Karpas-422 (cell line): ENCODE data around the gene PARVG. TPM values are rescaled to one million over a fixed set of nuclear protein-coding genes. Genes with fewer than 3 reads are reported as not detected.

Source experiments
- DNase-seq: peaks from one replicate; pipeline ENCODE4 v3.0.0-alpha.2; 2015
- H2AFZ ChIP-seq: fragments of 200-600 bp; sonication (generic); 2 replicates; pipeline ENCODE4 v1.6.1; 2014; ENCODE audit warnings: antibody characterized with exemption, low read length, mixed read lengths
- H3K27ac ChIP-seq: fragments of 200-600 bp; sonication (generic); 2 replicates; pipeline ENCODE4 v1.5.1; 2014; ENCODE audit warnings: mild to moderate bottlenecking, low read length, moderate library complexity
- H3K27me3 ChIP-seq: fragments of 200-600 bp; sonication (generic); 2 replicates; pipeline ENCODE4 v1.6.1; 2014; ENCODE audit warnings: low read length, mixed read lengths
- H3K36me3 ChIP-seq: fragments of 200-600 bp; sonication (generic); 2 replicates; pipeline ENCODE4 v1.6.1; 2014; ENCODE audit warnings: low read length, mixed read lengths; ENCODE audit not compliant: insufficient read depth
- H3K4me1 ChIP-seq: fragments of 200-600 bp; sonication (generic); 2 replicates; pipeline ENCODE4 v1.6.1; 2014; ENCODE audit warnings: mild to moderate bottlenecking, low read length, mixed read lengths
- H3K4me2 ChIP-seq: fragments of 200-600 bp; sonication (generic); 2 replicates; pipeline ENCODE4 v1.6.1; 2014; ENCODE audit warnings: low read length, low read depth, mild to moderate bottlenecking; ENCODE audit not compliant: poor library complexity, severe bottlenecking
- H3K4me3 ChIP-seq: fragments of 200-600 bp; sonication (generic); 2 replicates; pipeline ENCODE4 v1.5.1; 2014; ENCODE audit warnings: mild to moderate bottlenecking, antibody characterized with exemption, low read length, mixed read lengths
- H3K79me2 ChIP-seq: fragments of 200-600 bp; sonication (generic); 2 replicates; pipeline ENCODE4 v1.6.1; 2014; ENCODE audit warnings: mild to moderate bottlenecking, low read length, mixed read lengths
- H3K9ac ChIP-seq: fragments of 200-600 bp; sonication (generic); 2 replicates; pipeline ENCODE4 v1.6.0; 2014; ENCODE audit warnings: low read length
- H3K9me2 ChIP-seq: fragments of 200-600 bp; sonication (generic), shearing (Covaris generic); replicated peaks from 2 replicates; pipeline ENCODE4 v1.6.0; 2014; ENCODE audit warnings: mild to moderate bottlenecking, low read length, moderate library complexity; ENCODE audit not compliant: insufficient read depth
- H3K9me3 ChIP-seq: fragments of 300-700, 200-600 bp; sonication (generic); 2 replicates; pipeline ENCODE4 v1.6.1; 2014; ENCODE audit warnings: low read length, mixed read lengths
- H4K20me1 ChIP-seq: fragments of 200-600 bp; sonication (generic); 2 replicates; pipeline ENCODE4 v1.6.1; 2014; ENCODE audit warnings: mild to moderate bottlenecking, antibody characterized with exemption, low read length, low read depth; ENCODE audit not compliant: insufficient read depth
- total RNA-seq: library from RNA; depleted of rRNA; stranded (reverse); fragments of >200 nt; shearing (Covaris generic); gene quantifications from 2 replicates; pipeline ENCODE4 v1.2.3, GENCODE V29; 2014; ENCODE audit warnings: low replicate concordance

PARVG gene
- total RNA-seq, 1 experiment from 2014 or later: 6.3 TPM

DNA sequence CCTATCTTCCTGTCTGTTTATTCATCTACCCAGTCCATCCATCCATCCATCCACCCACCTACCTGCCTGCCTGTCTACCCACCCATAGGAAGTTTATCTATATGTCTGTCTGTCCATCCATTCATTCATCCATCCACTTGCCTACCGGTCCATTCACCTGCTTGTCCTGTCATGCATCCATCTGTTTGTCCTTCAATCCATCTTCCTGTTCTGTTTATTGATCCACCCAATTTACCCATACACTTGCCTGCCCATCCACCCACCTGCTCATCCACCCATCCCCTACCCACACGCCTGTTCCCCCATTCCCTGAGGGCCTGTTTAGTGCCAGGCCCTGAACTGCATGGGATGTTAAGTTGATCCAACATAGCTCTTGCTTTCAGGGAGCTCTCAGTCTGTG is 18.4 kb downstream of the PARVG start:
- Histone ChIP-seq H3K9ac (no peak overlapping the region), H4K20me1 (peaks cover 8% of the 10 kb centered on the region; the same call in 1 of the 2 replicates), H2AFZ (no peak overlapping the region), H3K4me2 (no peak overlapping the region), H3K27me3 (no peaks in the 10 kb centered on the region), H3K4me1 (peaks cover 6% of the 10 kb centered on the region), H3K4me3 (no peak overlapping the region), H3K9me2 (no peaks in the 10 kb centered on the region), H3K36me3 (no peaks in the 10 kb centered on the region), H3K79me2 (no peaks in the 10 kb centered on the region), H3K9me3 (no peaks in the 10 kb centered on the region), H3K27ac (no peak overlapping the region)
- no peak for DNase-seq

DNA sequence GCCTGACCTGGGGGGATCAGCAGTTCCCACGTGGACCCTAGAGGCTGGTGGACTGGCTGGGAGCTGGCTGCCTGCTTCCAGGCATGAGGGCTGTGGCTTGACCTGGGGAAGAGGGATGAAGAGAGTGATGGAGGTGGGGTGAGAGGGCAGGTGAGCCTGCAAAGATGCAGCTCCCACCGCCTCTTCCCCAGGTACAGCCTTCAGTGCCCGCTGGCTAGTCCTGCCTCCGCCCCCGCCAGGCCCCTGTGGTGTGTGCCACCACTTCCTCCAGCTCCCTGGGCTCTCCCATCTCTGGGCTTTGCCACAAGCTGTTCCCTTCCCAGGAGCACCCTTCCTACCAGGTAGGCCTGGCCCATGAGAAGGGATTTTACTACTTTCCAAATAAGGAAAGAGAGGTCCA is 19.1 kb downstream of the PARVG start:
- H3K27ac ChIP-seq: no peak overlapping the region
- no peak overlapping the region for H3K4me2 ChIP-seq
- DNase-seq: no peak
- H3K4me3 ChIP-seq: no peak overlapping the region
- no peaks in the 10 kb centered on the region for H3K9me2 ChIP-seq
- peaks cover 14% of the 10 kb centered on the region; the same call in 1 of the 2 replicates for H4K20me1 ChIP-seq
- H2AFZ ChIP-seq: no peak overlapping the region
- no peaks in the 10 kb centered on the region for H3K9me3 ChIP-seq
- no peaks in the 10 kb centered on the region for H3K36me3 ChIP-seq
- H3K4me1 ChIP-seq: peaks cover 13% of the 10 kb centered on the region
- H3K9ac ChIP-seq: no peak overlapping the region
- H3K79me2 ChIP-seq: no peaks in the 10 kb centered on the region
- H3K27me3 ChIP-seq: no peaks in the 10 kb centered on the region

DNA sequence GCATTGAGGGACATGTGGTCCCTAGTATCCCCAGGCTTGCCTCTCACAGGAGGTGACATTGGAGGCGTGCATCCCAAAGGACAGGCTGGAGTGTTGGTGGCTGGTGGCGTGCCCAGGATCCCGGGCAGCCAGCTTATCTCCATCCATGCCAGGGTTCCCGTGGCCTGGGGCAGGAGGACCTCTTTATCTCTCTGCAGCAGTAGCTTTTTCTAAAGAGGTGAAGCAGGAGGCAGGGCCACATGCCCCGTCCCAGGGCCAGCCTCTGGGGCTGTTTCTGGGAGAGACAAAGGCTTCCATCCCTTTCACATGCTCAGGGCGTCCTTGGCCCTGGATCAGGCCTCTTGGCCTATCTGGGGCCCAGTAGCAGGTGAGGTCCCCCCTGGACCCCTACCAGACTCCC is 19.7 kb downstream of the PARVG start:
- no peak for DNase-seq
- Histone ChIP-seq H3K4me3 (no peak overlapping the region), H2AFZ (no peak overlapping the region), H3K9me2 (no peaks in the 10 kb centered on the region), H3K4me2 (no peak overlapping the region), H3K9ac (no peak overlapping the region), H3K36me3 (no peaks in the 10 kb centered on the region), H3K79me2 (no peaks in the 10 kb centered on the region), H3K27ac (no peak overlapping the region), H4K20me1 (peaks cover 17% of the 10 kb centered on the region; the same call in 1 of the 2 replicates), H3K27me3 (no peaks in the 10 kb centered on the region), H3K9me3 (no peaks in the 10 kb centered on the region), H3K4me1 (peaks cover 16% of the 10 kb centered on the region)

DNA sequence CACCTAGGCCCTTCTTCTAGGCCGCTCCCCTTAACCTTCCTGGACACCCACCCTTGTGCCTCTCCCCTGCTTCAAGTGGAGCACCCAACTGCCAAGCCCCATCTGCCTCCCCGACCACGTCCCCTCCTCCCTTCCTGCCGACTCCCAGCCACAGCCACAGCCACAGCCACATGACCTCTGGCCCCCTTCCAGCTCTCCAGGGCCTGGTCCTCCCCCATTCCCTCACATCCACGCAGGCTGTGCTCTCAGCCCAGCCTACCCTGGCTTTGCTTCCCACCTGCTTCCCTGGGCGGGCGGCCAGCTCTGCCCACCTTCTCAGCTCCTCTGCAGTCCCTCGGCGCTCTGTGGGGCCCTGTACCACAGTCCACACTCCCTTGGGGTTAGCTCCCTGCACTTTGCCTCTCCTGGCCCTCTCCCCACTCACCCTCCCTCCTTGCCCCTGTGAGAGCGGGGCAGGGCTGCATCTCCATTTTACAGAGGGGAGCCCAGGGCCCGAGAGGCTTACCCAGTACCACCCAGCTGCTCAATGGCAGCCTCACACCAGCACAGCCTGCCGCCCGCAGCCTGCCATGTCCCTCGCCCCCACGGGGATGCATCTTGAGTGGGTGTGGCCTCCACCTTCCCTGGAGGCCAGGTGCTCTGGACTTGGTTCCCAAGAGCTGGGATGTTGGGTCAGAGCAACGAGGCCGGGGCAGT is 20.3 kb downstream of the PARVG start:
- Histone ChIP-seq H3K9me3 (no peaks in the 10 kb centered on the region), H2AFZ (no peak overlapping the region), H3K4me3 (no peak overlapping the region), H3K4me1 (peaks cover 20% of the 10 kb centered on the region), H3K79me2 (no peaks in the 10 kb centered on the region), H3K9ac (no peak overlapping the region), H3K36me3 (no peaks in the 10 kb centered on the region), H3K27ac (no peak overlapping the region), H4K20me1 (peaks cover 20% of the 10 kb centered on the region; the same call in 1 of the 2 replicates), H3K27me3 (no peaks in the 10 kb centered on the region), H3K9me2 (no peaks in the 10 kb centered on the region), H3K4me2 (no peak overlapping the region)
- DNase-seq: no peak

DNA sequence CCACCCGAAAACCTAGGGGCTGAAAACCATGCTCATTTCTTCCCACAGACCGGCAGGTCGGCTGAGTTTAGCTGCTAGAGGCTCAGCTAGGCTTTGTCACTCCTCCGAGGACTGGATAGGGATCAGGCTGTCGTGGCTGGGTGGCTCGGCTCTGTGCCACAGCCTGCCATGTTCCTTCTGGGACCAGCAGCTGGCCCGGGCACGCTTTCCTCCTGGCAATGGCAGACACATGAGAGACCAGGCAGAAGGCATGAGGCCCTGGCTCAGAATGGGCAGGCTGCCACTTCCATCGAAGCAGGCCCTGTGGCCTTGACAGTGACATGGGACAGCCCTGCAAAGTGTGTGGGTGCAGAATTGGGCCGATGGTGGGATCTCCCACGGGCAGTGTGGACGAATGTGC is 20.9 kb downstream of the PARVG start:
- Histone ChIP-seq H3K4me1 (peaks cover 21% of the 10 kb centered on the region), H3K4me3 (no peak overlapping the region), H2AFZ (no peak overlapping the region), H3K9me2 (no peaks in the 10 kb centered on the region), H3K4me2 (no peak overlapping the region), H3K36me3 (no peaks in the 10 kb centered on the region), H3K27ac (no peak overlapping the region), H3K9me3 (no peaks in the 10 kb centered on the region), H3K9ac (no peak overlapping the region), H4K20me1 (peaks cover 20% of the 10 kb centered on the region; the same call in 1 of the 2 replicates), H3K79me2 (no peaks in the 10 kb centered on the region), H3K27me3 (no peaks in the 10 kb centered on the region)
- no peak for DNase-seq

DNA sequence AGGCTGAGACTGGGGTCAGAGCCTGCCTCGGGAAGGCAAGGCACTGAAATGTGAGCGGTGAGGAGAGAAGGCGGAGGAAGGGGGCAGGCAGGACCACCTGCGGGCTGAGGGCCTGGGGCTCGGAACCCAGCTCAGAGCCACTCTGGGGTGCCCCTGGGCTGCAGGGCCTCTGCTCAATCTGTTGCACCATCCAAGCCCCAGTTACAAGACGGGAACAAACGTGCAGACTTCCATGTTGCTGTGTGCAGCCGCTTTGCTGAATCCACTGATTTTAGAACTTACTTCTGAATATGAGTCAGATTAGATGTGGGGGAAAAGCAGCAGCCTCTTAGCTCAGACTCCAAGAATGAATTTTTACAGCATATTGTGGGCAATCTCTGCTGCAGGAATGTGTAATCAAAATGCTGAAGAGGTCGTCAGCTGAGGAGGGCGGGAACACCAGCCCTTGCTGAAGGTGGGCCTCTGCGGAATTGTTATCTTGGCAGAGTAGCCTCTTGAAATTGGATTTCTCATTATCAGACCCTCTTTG is 21.6 kb downstream of the PARVG start:
- Histone ChIP-seq H3K9me2 (no peaks in the 10 kb centered on the region), H3K27ac (no peak overlapping the region), H3K4me1 (peaks cover 21% of the 10 kb centered on the region), H3K79me2 (no peaks in the 10 kb centered on the region), H4K20me1 (peaks cover 20% of the 10 kb centered on the region; the same call in 1 of the 2 replicates), H3K4me2 (no peak overlapping the region), H3K27me3 (no peaks in the 10 kb centered on the region), H3K4me3 (no peak overlapping the region), H3K9me3 (no peaks in the 10 kb centered on the region), H3K36me3 (no peaks in the 10 kb centered on the region), H2AFZ (no peak overlapping the region), H3K9ac (no peak overlapping the region)
- no peak for DNase-seq

DNA sequence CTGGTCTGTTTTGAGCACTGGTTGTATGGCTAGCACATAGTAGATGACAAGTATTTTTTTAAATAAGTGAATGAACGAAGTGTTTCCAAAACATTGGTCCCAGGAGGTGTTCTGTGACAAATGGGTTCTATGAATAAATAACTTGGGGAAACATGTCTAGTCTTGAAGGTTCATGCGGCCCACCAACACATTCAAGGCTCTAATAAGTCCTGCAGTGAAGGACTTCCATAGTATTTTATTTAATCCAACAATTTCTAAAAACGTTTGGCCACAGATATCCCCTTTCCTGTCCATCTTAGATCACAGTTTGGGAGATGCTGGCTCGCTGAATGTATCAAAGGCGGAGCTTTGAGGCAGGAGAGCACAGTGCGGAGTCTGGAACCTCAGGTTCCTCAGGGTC is 22.5 kb downstream of the PARVG start:
- Histone ChIP-seq H4K20me1 (peaks cover 20% of the 10 kb centered on the region; the same call in 1 of the 2 replicates), H3K27me3 (no peaks in the 10 kb centered on the region), H3K4me2 (no peak overlapping the region), H3K4me3 (no peak overlapping the region), H3K4me1 (peaks cover 25% of the 10 kb centered on the region), H3K9me3 (no peaks in the 10 kb centered on the region), H3K36me3 (no peaks in the 10 kb centered on the region), H3K9ac (no peak overlapping the region), H2AFZ (no peak overlapping the region), H3K27ac (no peak overlapping the region), H3K9me2 (no peaks in the 10 kb centered on the region), H3K79me2 (no peaks in the 10 kb centered on the region)
- DNase-seq: no peak

DNA sequence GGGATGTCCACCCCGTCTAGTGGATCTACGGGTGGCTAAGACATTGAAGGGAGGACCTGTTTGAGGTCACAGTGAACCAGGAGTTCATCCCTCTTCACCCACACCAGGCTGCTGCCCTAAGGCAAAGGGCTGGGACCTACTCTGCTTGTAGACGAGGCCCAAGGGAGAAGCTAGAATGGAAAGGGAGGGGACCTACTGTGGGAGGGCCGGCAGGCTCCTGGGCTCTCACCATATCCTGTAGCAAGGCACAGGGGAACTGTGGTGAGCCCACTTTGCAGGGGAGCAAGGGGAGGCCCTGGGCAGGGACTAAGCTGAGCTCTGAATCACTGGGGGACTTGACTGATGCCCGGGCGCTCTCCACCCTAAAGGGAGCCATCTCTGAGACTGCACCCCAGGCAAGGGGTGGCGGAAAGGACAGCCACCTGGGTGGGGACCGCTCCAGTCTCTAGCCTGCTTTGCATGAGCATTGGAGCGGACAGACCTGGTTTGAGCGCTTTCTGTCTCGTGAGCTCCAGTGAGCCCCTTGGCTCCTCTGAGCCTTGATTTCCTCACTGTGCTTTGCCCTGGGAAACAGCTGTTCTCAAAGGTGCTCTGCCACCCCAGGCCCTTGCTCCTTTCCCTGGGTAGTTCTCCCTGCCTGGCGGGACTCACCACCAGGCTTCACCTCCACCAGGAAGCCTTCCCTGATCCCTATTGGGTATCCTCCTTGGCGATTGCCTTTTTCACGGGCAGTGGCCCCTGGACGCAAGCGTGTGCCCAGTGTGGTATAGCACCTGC is 24.2 kb downstream of the PARVG start:
- no peaks in the 10 kb centered on the region for H3K27me3 ChIP-seq
- peaks cover 34% of the 10 kb centered on the region for H3K4me1 ChIP-seq
- peak overlapping the region; percentile 61 for H3K4me2 ChIP-seq
- H3K79me2 ChIP-seq: no peaks in the 10 kb centered on the region
- H3K9me2 ChIP-seq: no peaks in the 10 kb centered on the region
- H4K20me1 ChIP-seq: peaks cover 20% of the 10 kb centered on the region; the same call in 1 of the 2 replicates
- H3K4me3 ChIP-seq: peak overlapping the region; percentile 33; the same call in 1 of the 2 replicates
- H3K36me3 ChIP-seq: no peaks in the 10 kb centered on the region
- H2AFZ ChIP-seq: no peak overlapping the region
- no peaks in the 10 kb centered on the region for H3K9me3 ChIP-seq
- DNase-seq: peak; percentile 93
- H3K9ac ChIP-seq: peak overlapping the region; percentile 12; the same call in 1 of the 2 replicates
- peak overlapping the region; percentile 32 for H3K27ac ChIP-seq
